Kidney epithelial cell (primary cell): ENCODE data around the gene SH3GL2. TPM values are rescaled to one million over a fixed set of nuclear protein-coding genes. Genes with fewer than 3 reads are reported as not detected.

Source experiments
- DNase-seq: peaks from one replicate; pipeline ENCODE4 v3.0.0-alpha.2; 2010; ENCODE audit warnings: low read depth
- H3K27me3 ChIP-seq: 2 replicates; pipeline ENCODE4 v1.6.0; 2011; ENCODE audit warnings: low read length; ENCODE audit not compliant: control insufficient read depth, insufficient read depth
- H3K36me3 ChIP-seq: 2 replicates; pipeline ENCODE4 v1.5.1; 2011; ENCODE audit warnings: low read length; ENCODE audit not compliant: control insufficient read depth, insufficient read depth
- H3K4me3 ChIP-seq: 2 replicates; pipeline ENCODE4 v1.5.1; 2011; ENCODE audit warnings: low read depth, mild to moderate bottlenecking, control low read depth, low read length
- CTCF ChIP-seq: IDR thresholded peaks from 2 replicates; pipeline ENCODE4 v1.5.1; 2011; ENCODE audit warnings: mild to moderate bottlenecking, moderate library complexity, low read length, control low read depth, inconsistent platforms; ENCODE audit not compliant: insufficient read depth, poor library complexity, severe bottlenecking
- total RNA-seq: library from RNA; depleted of rRNA; stranded (reverse); fragments of >200 nt; gene quantifications from 2 replicates; pipeline ENCODE4 v1.2.3, GENCODE V29; 2015

The SH3GL2 gene
- total RNA-seq, 1 donor from 2014 or later = 3.5 TPM

- Histone ChIP-seq H3K4me3 (no peak overlapping the region), H3K36me3 (no peaks in the 10 kb centered on the region), H3K27me3 (no peaks in the 10 kb centered on the region)
- no peak for TF ChIP-seq CTCF
- no peak for DNase-seq
Observed at GRCh38 chr9:17824191-17824590, 245.3 kb downstream of the SH3GL2 start.

- no peak for DNase-seq
- H3K4me3 ChIP-seq = no peak overlapping the region
- no peak for TF ChIP-seq CTCF
- no peaks in the 10 kb centered on the region for H3K36me3 ChIP-seq
- H3K27me3 ChIP-seq = no peaks in the 10 kb centered on the region
Observed at GRCh38 chr9:17824616-17825264, 245.9 kb downstream of the SH3GL2 start.

GRCh38 chr9:17825265-17825659 is 246.4 kb downstream of the SH3GL2 start:
- no peaks in the 10 kb centered on the region for H3K36me3 ChIP-seq
- no peak for DNase-seq
- no peak overlapping the region for H3K4me3 ChIP-seq
- TF ChIP-seq CTCF = no peak
- H3K27me3 ChIP-seq = no peaks in the 10 kb centered on the region

GRCh38 chr9:17829064-17829463 is 250.2 kb downstream of the SH3GL2 start:
- no peak for DNase-seq
- no peaks in the 10 kb centered on the region for H3K27me3 ChIP-seq
- no peak for TF ChIP-seq CTCF

GRCh38 chr9:17829812-17830385 is 251.0 kb downstream of the SH3GL2 start:
- no peaks in the 10 kb centered on the region for H3K27me3 ChIP-seq
- H3K36me3 ChIP-seq = no peaks in the 10 kb centered on the region
- TF ChIP-seq CTCF = no peak
- no peak for DNase-seq
- no peak overlapping the region for H3K4me3 ChIP-seq

More at GRCh38 chr9:17829064-17829463, 250.2 kb downstream of the SH3GL2 start:
- Histone ChIP-seq H3K4me3 (no peak overlapping the region), H3K36me3 (no peaks in the 10 kb centered on the region)

GRCh38 chr9:17832812-17833211 is 253.9 kb downstream of the SH3GL2 start:
- no peak overlapping the region for H3K4me3 ChIP-seq
- TF ChIP-seq CTCF = no peak
- no peak for DNase-seq
- no peaks in the 10 kb centered on the region for H3K27me3 ChIP-seq
- H3K36me3 ChIP-seq = no peaks in the 10 kb centered on the region
